GM12878 (cell line): ENCODE measurements around the gene EXOC1L. TPM values are rescaled to one million over a fixed set of nuclear protein-coding genes. Genes with fewer than 3 reads are reported as not detected.

Experiments
- ATAC-seq: fragments of 200-7000 bp; cut with Tn5 transposase; 3 replicates; pipeline ENCODE4 v1.9.1; 2020; ENCODE audit warnings: mild to moderate bottlenecking, moderate library complexity
- BruUV-seq: library from RNA; stranded (reverse); fragments of 400-500 nt; replicated peaks from 2 replicates; lab custom pipeline; 2021; lab: Mats Ljungman, UMichigan
- CTCF ChIA-PET: fragments of 300-600 bp; sonication (Branson Sonifier 250); formaldehyde crosslinking; extraction: SDS; loops from one replicate; lab custom pipeline; 2021; ENCODE audit warnings: inconsistent platforms; lab: Yijun Ruan, JAX
- POLR2A ChIA-PET: fragments of 350-600 bp; formaldehyde crosslinking; extraction: SDS; loops from one replicate; lab custom pipeline; 2021; ENCODE audit warnings: inconsistent platforms; lab: Charles Lee
- RAD21 ChIA-PET: fragments of 300-600 bp; sonication (Branson Sonifier 250); formaldehyde crosslinking; loops from one replicate; lab custom pipeline; 2023; ENCODE audit warnings: antibody characterized with exemption; ENCODE audit not compliant: unreplicated experiment; lab: Charles Lee
- SMC1A ChIA-PET: fragments of 300-600 bp; sonication (Branson Sonifier 250); formaldehyde crosslinking; loops from one replicate; lab custom pipeline; 2023; ENCODE audit not compliant: unreplicated experiment, uncharacterized antibody; lab: Charles Lee
- DNase-seq: peaks from one replicate; pipeline ENCODE4 v3.0.0-alpha.2; 2011; ENCODE audit warnings: low read depth, low spot score
- FAIRE-seq: peaks from 3 replicates; lab custom pipeline; 2011; peaks lifted over from hg19 to GRCh38; lab: Jason Lieb, UNC
- H2AFZ ChIP-seq: 2 replicates; pipeline ENCODE4 v1.6.0; 2011; ENCODE audit warnings: low read depth, low read length, control low read depth; ENCODE audit not compliant: control insufficient read depth
- H3K27ac ChIP-seq: 2 replicates; pipeline ENCODE4 v1.5.1; 2011; ENCODE audit warnings: control low read depth; ENCODE audit not compliant: control insufficient read depth, insufficient read depth
- H3K27me3 ChIP-seq, 2 experiments: replicated peaks in 1 of 2; 2 replicates each; pipeline versions ENCODE4 v1.6.0 to v1.6.1; 2011; ENCODE audit warnings: low read length in 1 of 2; ENCODE audit not compliant: control insufficient read depth in 2 of 2, insufficient read depth in 2 of 2
- H3K36me3 ChIP-seq, 2 experiments: 2 replicates each; pipeline ENCODE4 v1.5.1; 2011; ENCODE audit warnings: low read length in 1 of 2; ENCODE audit not compliant: control insufficient read depth in 2 of 2, insufficient read depth in 2 of 2
- H3K4me1 ChIP-seq: 2 replicates; pipeline ENCODE4 v1.6.1; 2011; ENCODE audit warnings: mild to moderate bottlenecking, low read length, moderate library complexity, mixed read lengths; ENCODE audit not compliant: control insufficient read depth, insufficient read depth
- H3K4me2 ChIP-seq: 2 replicates; pipeline ENCODE4 v1.6.0; 2011; ENCODE audit warnings: control low read depth; ENCODE audit not compliant: control insufficient read depth, insufficient read depth
- H3K4me3 ChIP-seq: fragments of 200-600 bp; sonication (generic); 2 replicates; pipeline ENCODE4 v1.5.1; 2016
- H3K79me2 ChIP-seq: 2 replicates; pipeline ENCODE4 v1.6.0; 2011; ENCODE audit warnings: low read length; ENCODE audit not compliant: control insufficient read depth, insufficient read depth
- H3K9ac ChIP-seq: 2 replicates; pipeline ENCODE4 v1.8.0; 2011; ENCODE audit warnings: low read length, control low read depth, mixed read lengths; ENCODE audit not compliant: control insufficient read depth, insufficient read depth
- H3K9me3 ChIP-seq: replicated peaks from 3 replicates; pipeline ENCODE4 v1.5.1; 2011; ENCODE audit warnings: mild to moderate bottlenecking, low read length; ENCODE audit not compliant: control insufficient read depth, insufficient read depth
- H4K20me1 ChIP-seq: 2 replicates; pipeline ENCODE4 v1.6.0; 2011; ENCODE audit not compliant: control insufficient read depth, insufficient read depth
- ATF7 ChIP-seq: fragments of 450-650 bp; IDR thresholded peaks from 2 replicates; pipeline ENCODE4 v1.6.1; 2016; ENCODE audit warnings: low read depth, mild to moderate bottlenecking
- CHD2 ChIP-seq: IDR thresholded peaks from 2 replicates; pipeline ENCODE4 v1.6.1; 2011; ENCODE audit warnings: low read depth, low read length, improper control_type of control experiment, borderline replicate concordance
- CUX1 ChIP-seq: IDR thresholded peaks from 2 replicates; pipeline ENCODE4 v1.6.1; 2012; ENCODE audit warnings: improper control_type of control experiment, low read depth, low read length; ENCODE audit not compliant: insufficient replicate concordance
- E2F8 ChIP-seq: fragments of 450-650 bp; IDR thresholded peaks from 2 replicates; pipeline ENCODE4 v1.6.1; 2018; ENCODE audit warnings: mild to moderate bottlenecking, low read depth, moderate library complexity; ENCODE audit not compliant: partially characterized antibody
- EZH2 ChIP-seq: IDR thresholded peaks from 2 replicates; pipeline ENCODE4 v1.6.1; 2012; ENCODE audit warnings: low read depth, mild to moderate bottlenecking, control low read depth, inconsistent platforms, low read length, borderline replicate concordance; ENCODE audit not compliant: control insufficient read depth
- FOXK2 ChIP-seq: fragments of 450-650 bp; IDR thresholded peaks from 2 replicates; pipeline ENCODE4 v1.6.1; 2017; ENCODE audit warnings: mild to moderate bottlenecking, moderate library complexity
- IRF4 ChIP-seq: IDR thresholded peaks from 2 replicates; pipeline ENCODE4 v1.6.1; 2011; ENCODE audit warnings: low read depth, low read length
- KDM1A ChIP-seq: fragments of 200-600 bp; sonication (generic); IDR thresholded peaks from 2 replicates; pipeline ENCODE4 v1.6.1; 2016; ENCODE audit warnings: borderline replicate concordance
- NBN ChIP-seq: fragments of 450-650 bp; IDR thresholded peaks from 2 replicates; pipeline ENCODE4 v1.6.1; 2016
- NFXL1 ChIP-seq: fragments of 450-650 bp; IDR thresholded peaks from 2 replicates; pipeline ENCODE4 v1.6.1; 2017; ENCODE audit warnings: antibody characterized with exemption, mild to moderate bottlenecking, borderline replicate concordance
- PAX8 ChIP-seq: fragments of 450-650 bp; IDR thresholded peaks from 2 replicates; pipeline ENCODE4 v1.6.1; 2017; ENCODE audit warnings: mild to moderate bottlenecking, moderate library complexity
- RCOR1 ChIP-seq: conservative IDR thresholded peaks from 2 replicates; pipeline ENCODE4 v1.6.1; 2012; ENCODE audit warnings: low read depth, low read length, improper control_type of control experiment
- SUZ12 ChIP-seq: fragments of 200-600 bp; sonication (generic); IDR thresholded peaks from one replicate; pipeline ENCODE4 v1.6.1; 2018; ENCODE audit warnings: antibody characterized with exemption, mild to moderate bottlenecking; ENCODE audit not compliant: unreplicated experiment
- TAF1 ChIP-seq: IDR thresholded peaks from 2 replicates; pipeline ENCODE4 v1.6.1; 2011; ENCODE audit warnings: mild to moderate bottlenecking, low read depth, low read length, borderline replicate concordance
- TCF7 ChIP-seq: IDR thresholded peaks from 2 replicates; pipeline ENCODE4 v1.6.1; 2014; ENCODE audit warnings: antibody characterized with exemption, borderline replicate concordance
- ZBED1 ChIP-seq: IDR thresholded peaks from 2 replicates; pipeline ENCODE4 v1.6.1; 2016; ENCODE audit warnings: borderline replicate concordance
- WGBS: methylation state at CpG from one replicate; pipeline ENCODE4 v1.1.6; 2016; ENCODE audit warnings: low lambda C conversion rate; ENCODE audit not compliant: insufficient replicate concordance, insufficient coverage; ENCODE audit errors: missing lambda C conversion rate; 5-methylcytosine and 5-hydroxymethylcytosine counted together
- in situ Hi-C: fragments of 300-500 bp; cut with MboI; formaldehyde crosslinking; loops from 9 replicates; pipeline ENCODE4 v1.14.3; 2018; ENCODE audit warnings: mixed read lengths
- intact Hi-C: fragments of 100-400 bp; cut with micrococcal nuclease; formaldehyde crosslinking; loops from one replicate; pipeline ENCODE4 v1.14.2; 2022; ENCODE audit not compliant: unreplicated experiment
- polyA plus RNA-seq, 11 experiments: library from polyadenylated mRNA; depleted of rRNA in 4 of 11; unstranded in 6 of 11; stranded (reverse) in 5 of 11; fragments of >200 nt; fragmentation: Nextera tagmentation in 4 of 11; fragmentation: Illumina TruSeq in 1 of 11; extraction: Ambion mirVana in 4 of 11; extraction: Trizol in 1 of 11; gene quantifications; 1 replicate in 1 of 11; 2 replicates in 10 of 11; pipeline versions ENCODE4 v1.2.1 to v1.2.3, GENCODE V29; 2011 to 2016; ENCODE audit warnings: inconsistent platforms in 2 of 11, missing spikeins in 2 of 11, low read depth in 1 of 11
- total RNA-seq, 4 experiments: library from RNA; depleted of rRNA in 3 of 4; stranded (reverse); fragments of >200 nt in 3 of 4; fragmentation: Illumina TruSeq in 1 of 4; extraction: Trizol in 1 of 4; gene quantifications; 2 replicates each; pipeline versions ENCODE4 v1.2.1 to v1.2.3, GENCODE V29; 2013 to 2021

Gene EXOC1L
- total and polyA plus RNA-seq, 10 of the 15 experiments (the other 5 are each of a cell fraction or from before 2014, with no cell fraction given) = not detected

- no peak for TF ChIP-seq CUX1
- TF ChIP-seq IRF4 = no peak
- TF ChIP-seq EZH2 = no peak
- no peak for TF ChIP-seq KDM1A
- TF ChIP-seq PAX8 = no peak
Observed at GRCh38 chr4:55794053-55794452, 25.5 kb upstream of the EXOC1L start (continued).

GRCh38 chr4:55795341-55795740 is 24.2 kb upstream of the EXOC1L start:
- intact Hi-C loops (no loop called here), in situ Hi-C loops (no loop called here)
- CTCF ChIA-PET = no interaction called here
- Histone ChIP-seq H3K4me2 (no peak overlapping the region), H3K9me3 (no peaks in the 10 kb centered on the region), H2AFZ (no peak overlapping the region), H3K27me3 (peaks cover 0 to 2% of the 10 kb centered on the region in 2 experiments; a peak in 2 of 4 replicates), H3K9ac (no peak overlapping the region), H3K4me3 (no peak overlapping the region), H3K36me3 (no peaks in the 10 kb centered on the region), H3K27ac (no peak overlapping the region), H4K20me1 (no peaks in the 10 kb centered on the region), H3K79me2 (no peaks in the 10 kb centered on the region), H3K4me1 (no peaks in the 10 kb centered on the region)
- no peak for ATAC-seq
- RAD21 ChIA-PET = no interaction called here
- WGBS = 0% methylated on average over 1 of the region's 1 CpG
- peak; percentile 18 for FAIRE-seq
- POLR2A ChIA-PET = no interaction called here
- BruUV-seq = no TSS peak
- no peak for DNase-seq
- SMC1A ChIA-PET = no interaction called here
- TF ChIP-seq FOXK2 (no peak), TAF1 (no peak), RCOR1 (no peak), ZBED1 (no peak), NBN (no peak), E2F8 (no peak), ATF7 (no peak), KDM1A (no peak), NFXL1 (no peak), CHD2 (no peak), TCF7 (no peak), SUZ12 (no peak)
